Amygdala (tissue), 56 donors: ENCODE results near the gene NPL.

Experiments used
- DNase-seq, 56 donors: peaks; one replicate each; lab custom pipeline; 2025; lab: John Stamatoyannopoulos, UW

The NPL gene

GRCh38 chr1:182807907-182808306 is 18.3 kb downstream of the NPL start:
- no peak for DNase-seq

GRCh38 chr1:182809414-182809957 is 19.9 kb downstream of the NPL start:
- no peak for DNase-seq

GRCh38 chr1:182811975-182812722 is 22.6 kb downstream of the NPL start:
- DNase-seq, result no peak

- no peak for DNase-seq
These were observed 27.3 kb downstream of the NPL start for GRCh38 chr1:182816863-182817262.

GRCh38 chr1:182817802-182818201 is 28.2 kb downstream of the NPL start:
- no peak for DNase-seq

GRCh38 chr1:182823220-182823619 is 33.6 kb downstream of the NPL start:
- DNase-seq, result no peak

GRCh38 chr1:182826892-182827291 is 37.3 kb downstream of the NPL start:
- no peak for DNase-seq

- no peak for DNase-seq
These were observed 39.8 kb downstream of the NPL start for GRCh38 chr1:182829285-182829932.

GRCh38 chr1:182833271-182833670 is 43.7 kb downstream of the NPL start:
- DNase-seq, result no peak

- DNase-seq, result no peak
These were observed 44.8 kb downstream of the NPL start for GRCh38 chr1:182834326-182834725.

- no peak for DNase-seq
These were observed 46.2 kb downstream of the NPL start for GRCh38 chr1:182835806-182836205.

- peak; percentile 51 to 99 (median 90) for DNase-seq
These were observed 49.9 kb downstream of the NPL start, which contains the start of gene DHX9 for GRCh38 chr1:182839209-182840066. Gene DHX9 (plus strand): TSS chr1:182839347. CDS start chr1:182842567, 3,220 bp downstream.

- no peak for DNase-seq
These were observed 51.9 kb downstream of the NPL start for GRCh38 chr1:182841368-182841988.

- no peak for DNase-seq
These were observed 52.7 kb downstream of the NPL start for GRCh38 chr1:182842265-182842664.

GRCh38 chr1:182845379-182845778 is 55.8 kb downstream of the NPL start:
- no peak for DNase-seq

- DNase-seq, result no peak
These were observed 56.3 kb downstream of the NPL start for GRCh38 chr1:182845894-182846293.

GRCh38 chr1:182847105-182847504 is 57.5 kb downstream of the NPL start:
- no peak for DNase-seq

GRCh38 chr1:182848736-182849135 is 59.2 kb downstream of the NPL start:
- DNase-seq, result no peak

- DNase-seq, result no peak
These were observed 60.7 kb downstream of the NPL start for GRCh38 chr1:182850319-182850718.

- DNase-seq, result no peak
These were observed 62.3 kb downstream of the NPL start for GRCh38 chr1:182851825-182852224.
